NCI-H2171 (cell line): ENCODE data around the gene RPRD2.
"Not testable (repeated sequence)": the region's sequence is repeated elsewhere in the genome, so short reads cannot be mapped to it uniquely, and the experiment has no call there.

Experiments
- DNase-seq: peaks from one replicate; lab custom pipeline; 2025; lab: John Stamatoyannopoulos, UW

Gene RPRD2

DNA sequence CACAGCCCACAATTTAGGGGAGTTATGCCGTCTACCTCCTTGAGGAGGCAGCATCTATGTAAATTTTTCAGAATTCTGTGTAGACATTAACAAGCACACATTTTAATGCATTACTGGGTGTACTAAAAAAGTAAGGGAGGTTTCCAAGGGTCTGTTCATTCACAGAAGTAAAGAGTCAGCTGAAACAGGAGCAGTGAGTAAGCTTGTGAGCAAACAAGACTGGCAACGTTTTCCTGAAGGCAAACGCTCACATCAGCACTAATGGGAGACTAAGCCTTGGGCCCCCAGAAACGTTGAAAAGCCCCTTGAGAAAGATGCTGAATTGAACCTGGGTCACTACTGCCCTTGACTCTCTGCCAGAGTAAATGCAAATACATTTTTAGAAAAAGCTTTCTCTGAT lies 25.7 kb downstream of the RPRD2 start:
- DNase-seq, result no peak

DNA sequence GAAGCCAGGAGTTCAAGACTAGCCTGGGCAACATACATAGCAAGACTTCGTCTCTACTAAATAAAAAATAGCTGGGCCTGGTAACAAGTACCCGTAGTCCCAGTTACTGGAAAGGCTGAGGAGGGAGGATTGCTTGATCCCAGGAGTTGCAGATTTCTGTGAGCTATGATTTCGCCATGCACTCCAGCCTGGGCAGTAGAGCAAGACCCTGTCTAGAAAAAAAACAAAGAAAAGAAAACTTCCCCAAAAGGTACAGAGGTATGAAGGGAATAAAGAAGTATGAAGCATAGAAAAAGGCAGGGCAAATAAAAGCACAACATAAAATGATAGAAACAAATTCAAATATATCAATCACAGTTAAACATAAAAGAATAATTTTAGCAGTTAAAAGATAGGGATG lies 28.7 kb downstream of the RPRD2 start:
- DNase-seq, result no peak

- not testable (repeated sequence) for DNase-seq
These were observed 31.2 kb downstream of the RPRD2 start for GRCh38 chr1:150395115-150395514.

DNA sequence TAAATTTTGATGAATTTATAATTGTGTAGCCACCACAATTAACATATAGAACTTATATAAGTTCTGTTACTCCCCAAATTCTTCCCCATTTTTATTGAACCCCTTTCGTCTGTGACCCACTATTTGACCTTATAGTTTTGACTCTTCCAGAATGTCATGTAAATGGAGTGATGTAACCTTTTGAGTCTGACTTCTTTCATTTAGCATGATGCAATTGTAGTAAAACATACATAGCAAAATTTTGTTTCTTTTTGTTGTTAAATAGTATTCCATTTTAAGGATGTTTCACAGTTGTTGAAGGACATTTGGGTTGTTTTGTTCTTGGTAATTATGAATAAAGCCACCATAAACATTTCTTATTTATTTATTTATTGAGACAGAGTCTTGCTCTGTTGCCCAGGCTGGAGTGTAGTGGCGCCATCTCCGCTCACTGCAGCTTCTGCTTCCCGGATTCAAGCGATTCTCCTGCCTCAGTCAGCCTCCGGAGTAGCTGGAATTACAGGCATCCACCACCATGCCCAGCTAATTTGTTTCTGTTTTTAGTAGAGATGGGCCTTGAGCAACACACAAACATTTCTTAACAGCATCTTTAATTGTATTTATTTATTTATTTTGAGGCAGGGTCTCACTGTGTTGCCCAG lies 33.6 kb downstream of the RPRD2 start:
- no peak for DNase-seq

DNA sequence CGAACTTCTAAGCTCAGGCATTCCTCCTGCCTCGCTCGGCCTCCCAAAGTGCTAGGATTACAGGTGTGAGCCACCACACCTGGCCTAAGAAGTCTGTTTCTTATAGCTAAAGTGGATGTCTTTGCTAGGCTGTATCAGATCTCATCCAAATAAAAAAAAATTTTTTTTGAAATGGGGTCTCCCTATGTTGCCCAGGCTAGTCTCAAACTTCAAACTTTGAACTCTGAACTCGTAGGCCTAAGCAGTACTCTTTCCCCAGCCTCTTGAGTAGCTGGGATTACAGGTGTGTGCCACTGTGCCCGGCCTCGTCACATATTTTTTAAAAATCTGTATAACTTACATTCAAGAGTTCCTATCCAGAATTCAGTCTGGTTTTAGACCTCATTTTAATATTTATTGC lies 40.5 kb downstream of the RPRD2 start:
- no peak for DNase-seq

DNA sequence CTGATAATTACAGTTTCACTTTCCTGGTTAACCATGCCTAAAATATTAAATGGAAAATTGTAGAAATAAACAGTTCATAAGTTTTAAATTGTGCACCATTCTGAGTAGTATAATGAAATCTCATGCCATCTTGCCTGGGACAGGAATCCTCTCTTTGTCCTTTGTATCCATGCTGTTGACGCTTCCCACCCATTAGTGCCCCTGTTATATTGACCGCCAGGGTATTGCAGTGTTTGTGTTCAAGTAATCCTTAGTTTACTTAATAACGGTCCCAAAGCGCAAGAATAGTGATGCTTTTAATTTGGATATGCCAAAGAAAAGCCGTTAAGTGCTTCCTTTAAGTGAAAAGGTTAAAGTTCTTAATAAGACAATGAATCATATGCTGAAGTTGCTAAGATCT lies 41.7 kb downstream of the RPRD2 start:
- DNase-seq, result no peak

- no peak for DNase-seq
These were observed 42.5 kb downstream of the RPRD2 start for GRCh38 chr1:150406483-150406882.

- no peak for DNase-seq
These were observed 43.4 kb downstream of the RPRD2 start for GRCh38 chr1:150407330-150407729.

DNA sequence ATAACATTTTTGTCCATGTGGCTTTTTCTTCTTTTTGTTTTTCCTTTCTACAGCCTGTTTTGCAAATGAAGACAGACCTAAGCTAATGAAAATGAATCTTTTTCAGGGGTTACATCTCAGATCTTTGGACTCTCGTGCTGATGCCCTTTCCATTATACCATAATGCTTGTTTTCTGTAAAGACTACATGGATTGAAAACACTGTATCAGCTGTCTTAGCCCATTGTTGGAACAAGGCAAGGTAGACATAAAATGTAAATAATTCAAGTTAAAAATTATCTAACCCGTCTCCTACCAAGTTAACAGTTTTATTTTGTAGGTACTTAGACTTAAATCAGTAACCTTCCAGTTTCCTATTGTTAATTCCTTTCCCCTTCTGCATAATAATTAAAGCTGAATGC lies 44.9 kb downstream of the RPRD2 start:
- no peak for DNase-seq

DNA sequence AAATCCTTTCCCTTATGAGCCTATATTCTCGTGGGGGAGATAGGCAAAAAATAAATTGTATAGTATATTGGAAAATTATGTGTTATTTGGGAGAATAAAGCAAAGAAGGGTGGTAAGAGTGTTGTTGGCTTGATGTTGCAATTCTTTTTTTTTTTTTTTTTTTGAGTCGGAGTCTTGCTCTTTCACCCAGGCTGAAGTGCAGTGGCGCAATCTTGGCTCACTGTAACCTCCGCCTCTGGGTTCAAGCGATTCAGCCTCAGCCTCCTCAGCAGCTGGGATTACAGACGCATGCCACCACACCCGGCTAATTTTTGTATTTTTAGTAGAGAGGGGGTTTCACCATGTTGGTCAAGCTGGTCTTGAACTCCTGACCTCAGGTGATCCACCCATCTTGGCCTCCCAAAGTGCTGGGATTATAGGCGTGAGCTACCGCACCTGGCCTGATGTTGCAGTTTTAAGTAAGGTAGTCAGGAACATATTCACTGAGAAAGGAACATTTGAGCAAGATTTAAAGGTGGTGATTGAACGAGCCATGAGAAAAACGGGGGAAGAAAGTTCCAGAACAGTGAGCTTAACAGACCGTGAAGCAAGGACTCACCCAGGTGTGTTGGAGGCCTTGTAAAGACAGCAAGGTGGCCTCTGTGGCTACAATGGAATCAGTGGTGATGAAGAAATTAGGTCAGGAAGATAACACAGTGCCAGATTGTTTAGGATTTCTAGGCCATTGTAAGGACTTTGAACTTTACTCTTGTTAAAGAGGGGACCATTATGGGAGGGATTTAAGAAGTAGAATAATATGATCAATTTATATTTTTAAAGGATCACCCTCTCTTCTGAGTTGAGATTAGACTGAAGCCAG lies 45.8 kb downstream of the RPRD2 start:
- no peak for DNase-seq

GRCh38 chr1:150410582-150411101 lies 46.7 kb downstream of the RPRD2 start:
- no peak for DNase-seq

GRCh38 chr1:150414592-150414991 lies 50.6 kb downstream of the RPRD2 start:
- DNase-seq, result no peak

- DNase-seq, result no peak
These were observed 51.9 kb downstream of the RPRD2 start for GRCh38 chr1:150415800-150416199.

- no peak for DNase-seq
These were observed 56.8 kb downstream of the RPRD2 start for GRCh38 chr1:150420560-150421265.

GRCh38 chr1:150422541-150422940 lies 58.6 kb downstream of the RPRD2 start:
- DNase-seq, result no peak

- no peak for DNase-seq
These were observed 65.9 kb downstream of the RPRD2 start for GRCh38 chr1:150429805-150430204.

GRCh38 chr1:150441121-150441520 lies 77.2 kb downstream of the RPRD2 start:
- DNase-seq, result no peak

- DNase-seq, result no peak
These were observed 80.3 kb downstream of the RPRD2 start for GRCh38 chr1:150444232-150444631.

DNA sequence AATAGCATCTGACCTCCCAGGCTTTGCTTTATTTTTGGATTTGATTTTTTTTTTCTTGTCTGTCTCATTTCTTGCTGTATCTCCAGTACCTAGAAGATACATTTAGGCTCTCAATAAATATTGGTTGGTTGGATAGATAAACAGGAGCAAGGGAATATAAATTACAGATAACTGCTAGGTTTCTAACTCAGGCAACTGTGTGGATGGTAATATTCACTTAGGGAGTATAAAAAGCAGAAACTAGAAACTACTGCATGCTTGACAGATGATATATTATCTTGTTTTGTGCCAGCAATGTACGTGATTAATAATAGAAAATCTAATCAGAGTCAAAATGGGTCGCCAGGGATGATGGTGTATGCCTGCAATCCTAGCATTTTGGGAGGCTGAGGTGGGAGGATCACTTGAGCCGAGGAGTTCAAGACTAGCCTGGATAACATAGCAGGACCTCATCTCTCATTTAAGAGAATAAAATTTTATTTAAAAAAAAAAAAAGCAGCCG lies 92.2 kb downstream of the RPRD2 start:
- DNase-seq, result no peak

DNA sequence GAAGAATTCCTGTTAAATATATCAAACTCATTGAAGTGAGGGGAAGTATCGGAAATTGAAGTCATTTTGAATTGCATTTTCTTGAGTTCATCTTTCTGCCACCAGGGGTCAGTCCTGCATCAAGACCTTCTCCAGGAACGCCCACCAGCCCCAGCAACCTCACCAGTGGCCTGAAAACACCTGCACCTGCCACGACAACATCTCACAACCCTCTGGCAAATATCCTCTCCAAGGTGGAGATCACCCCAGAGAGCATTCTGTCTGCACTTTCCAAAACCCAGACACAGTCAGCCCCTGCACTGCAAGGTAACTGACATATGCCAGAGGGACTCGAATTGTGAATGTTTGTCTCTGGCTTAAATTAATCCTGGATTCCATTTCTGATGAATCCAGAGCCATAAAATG lies 100.5 kb downstream of the RPRD2 start:
- DNase-seq, result peak; percentile 23

GRCh38 chr1:150466964-150467363 lies 103.0 kb downstream of the RPRD2 start:
- no peak for DNase-seq

DNA sequence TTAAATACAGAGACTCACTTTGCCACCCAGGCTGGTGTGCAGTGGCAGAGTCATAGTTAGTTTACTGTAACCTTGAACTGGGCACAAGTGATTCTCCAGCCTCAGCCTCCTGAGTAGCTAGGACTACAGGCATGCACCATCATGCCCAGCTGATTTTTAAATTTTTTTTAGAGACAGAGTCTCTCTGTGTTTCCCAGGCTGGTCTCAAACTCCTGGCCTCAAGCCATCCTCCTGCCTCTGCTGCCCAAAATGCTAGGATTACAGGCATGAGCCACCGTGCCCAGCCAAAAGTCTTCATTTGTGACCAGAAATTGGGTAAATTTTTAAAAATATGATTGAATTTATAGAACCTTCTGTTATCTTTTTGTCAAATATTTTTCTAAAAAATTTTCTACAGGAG lies 105.3 kb downstream of the RPRD2 start:
- no peak for DNase-seq
